Caco-2 (cell line): Measurements from ENCODE around the gene RGS16. TPM values are rescaled to one million over a fixed set of nuclear protein-coding genes. Genes with fewer than 3 reads are reported as not detected.

Experiments
- BruUV-seq: library from RNA; stranded (reverse); fragments of 400-500 nt; replicated peaks from 2 replicates; lab custom pipeline; 2021; lab: Mats Ljungman, UMichigan
- CTCF ChIA-PET: fragments of 300-600 bp; sonication (Branson Sonifier 250); formaldehyde crosslinking; loops from one replicate; lab custom pipeline; 2022; ENCODE audit warnings: antibody characterized with exemption; lab: Charles Lee
- POLR2A ChIA-PET: fragments of 300-600 bp; sonication (Branson Sonifier 250); formaldehyde crosslinking; loops from one replicate; lab custom pipeline; 2022; ENCODE audit warnings: antibody characterized with exemption; lab: Charles Lee
- DNase-seq, 2 experiments: peaks; one replicate each; pipeline versions ENCODE4 v3.0.0 to v3.0.0-alpha.2; 2020 to 2022
- H3K27me3 ChIP-seq: replicated peaks from 2 replicates; pipeline ENCODE4 v1.6.0; 2011; ENCODE audit warnings: low read length; ENCODE audit not compliant: control insufficient read depth, insufficient read depth
- H3K36me3 ChIP-seq: 2 replicates; pipeline ENCODE4 v1.5.1; 2011; ENCODE audit warnings: low read length; ENCODE audit not compliant: control insufficient read depth, insufficient read depth
- H3K4me1 ChIP-seq: fragments of 250-450 bp; sonication (Bioruptor Pico); 2 replicates; pipeline ENCODE4 v1.5.1; 2020; ENCODE audit warnings: mild to moderate bottlenecking
- H3K4me3 ChIP-seq: 2 replicates; pipeline ENCODE4 v1.5.1; 2011; ENCODE audit warnings: low read depth, mild to moderate bottlenecking, control low read depth, low read length
- H3K9me3 ChIP-seq: fragments of 250-450 bp; sonication (Bioruptor Pico); 2 replicates; pipeline ENCODE4 v1.5.1; 2020; ENCODE audit warnings: mild to moderate bottlenecking, moderate library complexity
- H3K27ac Mint-ChIP-seq: one replicate; pipeline ENCODE4 v1.8.0; 2022; ENCODE audit warnings: mixed read lengths; ENCODE audit not compliant: unreplicated experiment
- H3K27me3 Mint-ChIP-seq: one replicate; pipeline ENCODE4 v1.8.0; 2022; ENCODE audit warnings: mixed read lengths; ENCODE audit not compliant: insufficient read depth, unreplicated experiment
- H3K36me3 Mint-ChIP-seq: one replicate; pipeline ENCODE4 v1.8.0; 2022; ENCODE audit warnings: mild to moderate bottlenecking, mixed read lengths; ENCODE audit not compliant: insufficient read depth, unreplicated experiment
- H3K4me1 Mint-ChIP-seq: one replicate; pipeline ENCODE4 v1.8.0; 2022; ENCODE audit warnings: low read depth, mixed read lengths; ENCODE audit not compliant: unreplicated experiment
- H3K4me3 Mint-ChIP-seq: one replicate; pipeline ENCODE4 v1.8.0; 2022; ENCODE audit warnings: mild to moderate bottlenecking, moderate library complexity, mixed read lengths; ENCODE audit not compliant: unreplicated experiment
- H3K9me3 Mint-ChIP-seq: one replicate; pipeline ENCODE4 v1.8.0; 2022; ENCODE audit warnings: mixed read lengths; ENCODE audit not compliant: unreplicated experiment
- intact Hi-C: fragments of 100-400 bp; cut with micrococcal nuclease; formaldehyde crosslinking; loops from one replicate; pipeline ENCODE4 v1.10.0; 2022; ENCODE audit not compliant: unreplicated experiment
- total RNA-seq: library from RNA; stranded (reverse); gene quantifications from 2 replicates; pipeline ENCODE4 v1.2.3, GENCODE V29; 2022
- TF ChIP-seq, protein P1 (sequence below), 2 experiments: fragments of 200-600 bp in 1 of 2; IDR thresholded peaks; 1 replicate in 1 of 2; 2 replicates in 1 of 2; pipeline versions ENCODE4 v1.5.1 to v1.8.0; 2011 to 2022; ENCODE audit warnings: antibody characterized with exemption in 1 of 2, control low read depth in 1 of 2, inconsistent platforms in 1 of 2, low read depth in 1 of 2, low read length in 1 of 2, mild to moderate bottlenecking in 1 of 2, moderate library complexity in 1 of 2; ENCODE audit not compliant: insufficient read depth in 1 of 2, severe bottlenecking in 1 of 2, unreplicated experiment in 1 of 2

Gene RGS16
- total RNA-seq, 1 experiment from 2014 or later, result 1.2 TPM

DNA sequence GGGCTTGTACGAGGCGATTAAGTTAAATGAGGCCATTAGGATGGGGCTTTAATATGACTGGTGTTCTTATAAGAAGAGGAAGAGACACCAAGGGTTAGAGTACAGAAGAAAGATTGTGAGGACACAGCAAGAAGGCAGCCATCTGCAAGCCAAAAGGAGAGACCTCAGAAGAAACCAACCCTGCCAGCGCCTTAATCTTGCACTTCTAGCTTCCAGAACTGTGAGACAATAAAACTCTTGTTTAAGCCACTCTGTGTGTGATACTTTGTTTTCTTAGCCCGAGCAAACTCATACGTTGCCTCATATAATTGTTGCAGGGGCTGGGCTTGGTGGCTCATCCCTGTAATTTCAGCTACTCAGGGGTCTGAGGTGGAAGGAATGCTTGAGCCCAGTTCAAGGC lies 33.6 kb upstream of the RGS16 start:
- Mint-ChIP-seq H3K4me3 (no peak overlapping the region), H3K4me1 (peaks cover 12% of the 10 kb centered on the region), H3K27me3 (no peaks in the 10 kb centered on the region), H3K36me3 (no peaks in the 10 kb centered on the region), H3K27ac (no peak overlapping the region), H3K9me3 (no peaks in the 10 kb centered on the region)
- TF ChIP-seq, protein P1, sequence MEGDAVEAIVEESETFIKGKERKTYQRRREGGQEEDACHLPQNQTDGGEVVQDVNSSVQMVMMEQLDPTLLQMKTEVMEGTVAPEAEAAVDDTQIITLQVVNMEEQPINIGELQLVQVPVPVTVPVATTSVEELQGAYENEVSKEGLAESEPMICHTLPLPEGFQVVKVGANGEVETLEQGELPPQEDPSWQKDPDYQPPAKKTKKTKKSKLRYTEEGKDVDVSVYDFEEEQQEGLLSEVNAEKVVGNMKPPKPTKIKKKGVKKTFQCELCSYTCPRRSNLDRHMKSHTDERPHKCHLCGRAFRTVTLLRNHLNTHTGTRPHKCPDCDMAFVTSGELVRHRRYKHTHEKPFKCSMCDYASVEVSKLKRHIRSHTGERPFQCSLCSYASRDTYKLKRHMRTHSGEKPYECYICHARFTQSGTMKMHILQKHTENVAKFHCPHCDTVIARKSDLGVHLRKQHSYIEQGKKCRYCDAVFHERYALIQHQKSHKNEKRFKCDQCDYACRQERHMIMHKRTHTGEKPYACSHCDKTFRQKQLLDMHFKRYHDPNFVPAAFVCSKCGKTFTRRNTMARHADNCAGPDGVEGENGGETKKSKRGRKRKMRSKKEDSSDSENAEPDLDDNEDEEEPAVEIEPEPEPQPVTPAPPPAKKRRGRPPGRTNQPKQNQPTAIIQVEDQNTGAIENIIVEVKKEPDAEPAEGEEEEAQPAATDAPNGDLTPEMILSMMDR (IDR thresholded peaks at IDR 0.05; ENCODE audit: insufficient read depth in 1 of 2, low read depth in 1 of 2, low read length in 1 of 2, severe bottlenecking in 1 of 2, unreplicated experiment in 1 of 2), result no peak
- no peak overlapping the region for H3K4me3 ChIP-seq
- H3K27me3 ChIP-seq, result no peaks in the 10 kb centered on the region
- H3K36me3 ChIP-seq, result no peaks in the 10 kb centered on the region
- BruUV-seq, result no TSS peak
- no peaks in the 10 kb centered on the region for H3K9me3 ChIP-seq
- ChIA-PET POLR2A (no interaction called here), CTCF (no interaction called here)
- intact Hi-C loops, result no loop called here
- no peak for DNase-seq
- H3K4me1 ChIP-seq, result 0 out of 2 replicates have a peak, but pooled peaks cover under 1% of the 10 kb centered on the region

DNA sequence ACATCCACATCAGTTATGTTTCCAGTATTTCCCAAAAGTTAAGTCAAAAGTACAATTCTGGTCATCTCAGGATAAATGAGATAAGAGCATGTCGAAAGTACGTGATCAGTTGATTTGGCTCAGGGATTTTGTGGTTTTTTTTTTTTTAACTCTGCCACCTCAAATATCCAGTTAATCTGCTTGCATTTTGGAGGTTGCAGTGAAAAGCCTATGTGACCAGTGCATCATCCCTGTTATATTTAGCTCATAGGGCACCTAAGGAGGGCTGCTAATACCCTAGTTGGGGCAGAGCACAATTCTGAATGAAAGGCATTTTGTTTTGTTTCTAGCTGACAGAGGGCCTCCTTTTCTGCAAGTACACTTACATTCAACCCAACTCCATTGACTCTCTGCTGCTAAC lies 31.7 kb upstream of the RGS16 start:
- Histone ChIP-seq H3K4me3 (no peak overlapping the region), H3K36me3 (no peaks in the 10 kb centered on the region), H3K4me1 (peaks cover 9% of the 10 kb centered on the region; the same call in 1 of the 2 replicates), H3K9me3 (no peaks in the 10 kb centered on the region), H3K27me3 (no peaks in the 10 kb centered on the region)
- Mint-ChIP-seq H3K4me3 (no peak overlapping the region), H3K4me1 (peaks cover 28% of the 10 kb centered on the region), H3K27ac (no peak overlapping the region), H3K36me3 (no peaks in the 10 kb centered on the region), H3K27me3 (no peaks in the 10 kb centered on the region), H3K9me3 (no peaks in the 10 kb centered on the region)
- ChIA-PET POLR2A (no interaction called here), CTCF (no interaction called here)
- BruUV-seq, result no TSS peak
- TF ChIP-seq, protein P1 (IDR thresholded peaks at IDR 0.05; ENCODE audit: insufficient read depth in 1 of 2, low read depth in 1 of 2, low read length in 1 of 2, severe bottlenecking in 1 of 2, unreplicated experiment in 1 of 2), result no peak
- no peak for DNase-seq
- intact Hi-C loops, result no loop called here

DNA sequence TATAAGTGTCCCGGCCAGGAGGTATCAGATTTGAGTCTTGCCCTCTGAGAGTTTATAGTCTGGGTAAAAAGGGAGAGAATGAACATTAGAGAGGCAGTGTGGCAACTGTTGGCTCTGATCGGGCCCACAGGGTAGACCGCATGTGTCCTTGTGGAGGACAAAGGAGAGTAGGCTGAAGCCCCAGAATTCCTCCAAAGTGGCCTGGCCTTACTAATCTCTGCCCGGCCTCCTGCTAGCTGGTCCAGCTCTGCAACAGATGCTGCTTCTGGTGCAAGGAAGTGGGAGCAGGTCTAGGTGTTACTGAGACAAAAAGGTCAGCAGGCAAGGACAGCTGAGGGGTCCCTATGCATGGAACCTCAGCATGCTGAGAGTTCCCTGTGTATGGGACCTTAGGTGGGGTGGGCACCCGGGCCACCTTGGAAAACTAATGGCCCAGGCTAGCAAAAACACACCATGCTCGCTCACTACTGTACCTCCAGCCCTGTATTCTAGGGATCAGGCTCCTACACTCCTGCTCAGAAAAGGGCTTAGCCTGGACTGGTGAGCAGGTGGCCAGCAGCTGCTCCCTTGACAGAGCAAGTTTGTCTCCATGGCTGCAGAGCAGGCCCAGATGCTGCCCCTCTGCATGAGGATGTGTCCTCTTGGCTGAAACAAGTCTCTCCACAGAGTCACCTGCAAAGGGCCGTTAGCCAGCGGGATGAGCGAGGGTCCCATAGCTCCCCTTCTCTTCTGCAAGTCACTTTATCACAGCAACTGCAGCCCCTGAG lies 30.3 kb upstream of the RGS16 start:
- ChIA-PET CTCF (no interaction called here), POLR2A (no interaction called here)
- peaks cover 41% of the 10 kb centered on the region for H3K4me1 Mint-ChIP-seq
- intact Hi-C loops, result no loop called here
- H3K27me3 Mint-ChIP-seq, result no peaks in the 10 kb centered on the region
- H3K36me3 ChIP-seq, result no peaks in the 10 kb centered on the region
- H3K4me1 ChIP-seq, result peaks cover 16% of the 10 kb centered on the region; the same call in 1 of the 2 replicates
- no peaks in the 10 kb centered on the region for H3K27me3 ChIP-seq
- BruUV-seq, result no TSS peak
- no peaks in the 10 kb centered on the region for H3K9me3 Mint-ChIP-seq
- no peaks in the 10 kb centered on the region for H3K36me3 Mint-ChIP-seq
- no peak overlapping the region for H3K4me3 ChIP-seq
- no peak for DNase-seq
- H3K9me3 ChIP-seq, result no peaks in the 10 kb centered on the region
- H3K27ac Mint-ChIP-seq, result no peak overlapping the region
- H3K4me3 Mint-ChIP-seq, result no peak overlapping the region
- TF ChIP-seq, protein P1 (IDR thresholded peaks at IDR 0.05; ENCODE audit: insufficient read depth in 1 of 2, low read depth in 1 of 2, low read length in 1 of 2, severe bottlenecking in 1 of 2, unreplicated experiment in 1 of 2), result no peak
